Measurements from ENCODE around the gene SYNGAP1.
"Not testable (repeated sequence)": the region's sequence is repeated elsewhere in the genome, so short reads cannot be mapped to it uniquely, and the experiment has no call there.

The SYNGAP1 gene

GRCh38 chr6:33440649-33441309 is 20.9 kb downstream of the SYNGAP1 start:
- no peak for DNase-seq

GRCh38 chr6:33441457-33441856 is 21.6 kb downstream of the SYNGAP1 start:
- no peak for DNase-seq

- DNase-seq = no peak
Observed at GRCh38 chr6:33442283-33442682, 22.4 kb downstream of the SYNGAP1 start.

- DNase-seq = no peak
Observed at GRCh38 chr6:33443025-33443424, 23.2 kb downstream of the SYNGAP1 start.

DNA sequence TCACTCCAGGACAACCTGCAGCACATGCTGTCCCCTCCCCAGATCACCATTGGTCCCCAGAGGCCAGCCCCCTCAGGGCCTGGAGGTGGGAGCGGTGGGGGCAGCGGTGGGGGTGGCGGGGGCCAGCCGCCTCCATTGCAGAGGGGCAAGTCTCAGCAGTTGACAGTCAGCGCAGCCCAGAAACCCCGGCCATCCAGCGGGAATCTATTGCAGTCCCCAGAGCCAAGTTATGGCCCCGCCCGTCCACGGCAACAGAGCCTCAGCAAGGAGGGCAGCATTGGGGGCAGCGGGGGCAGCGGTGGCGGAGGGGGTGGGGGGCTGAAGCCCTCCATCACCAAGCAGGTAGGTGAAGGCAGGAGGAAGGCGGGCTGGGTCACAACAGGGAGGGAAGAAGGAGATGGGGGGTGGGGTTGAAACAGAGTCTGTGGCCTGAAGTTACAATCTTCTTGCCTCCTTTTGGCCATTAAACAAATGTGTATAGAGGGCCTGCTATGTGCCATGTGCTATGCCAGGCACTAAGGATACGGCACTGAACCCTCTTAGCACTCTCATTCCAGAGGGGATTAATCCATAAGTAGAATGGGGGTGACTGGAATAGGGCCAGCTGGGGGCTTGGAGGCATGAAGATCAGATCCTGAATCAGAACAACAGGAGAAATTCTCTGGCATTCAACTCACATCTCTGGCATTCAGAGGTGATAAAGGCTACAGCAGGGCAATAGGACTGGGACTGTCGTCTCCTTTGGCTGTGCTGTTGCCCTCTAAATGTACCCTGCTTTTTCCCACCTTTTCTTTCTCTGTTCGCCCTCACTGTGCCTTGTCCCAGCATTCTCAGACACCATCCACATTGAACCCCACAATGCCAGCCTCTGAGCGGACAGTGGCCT is 24.0 kb downstream of the SYNGAP1 start:
- DNase-seq = no peak

GRCh38 chr6:33445119-33445603 is 25.3 kb downstream of the SYNGAP1 start:
- DNase-seq = no peak

GRCh38 chr6:33446356-33446755 is 26.5 kb downstream of the SYNGAP1 start:
- no peak for DNase-seq

GRCh38 chr6:33450434-33450833 is 30.6 kb downstream of the SYNGAP1 start:
- no peak for DNase-seq

GRCh38 chr6:33451606-33452005 is 31.7 kb downstream of the SYNGAP1 start:
- DNase-seq = no peak

DNA sequence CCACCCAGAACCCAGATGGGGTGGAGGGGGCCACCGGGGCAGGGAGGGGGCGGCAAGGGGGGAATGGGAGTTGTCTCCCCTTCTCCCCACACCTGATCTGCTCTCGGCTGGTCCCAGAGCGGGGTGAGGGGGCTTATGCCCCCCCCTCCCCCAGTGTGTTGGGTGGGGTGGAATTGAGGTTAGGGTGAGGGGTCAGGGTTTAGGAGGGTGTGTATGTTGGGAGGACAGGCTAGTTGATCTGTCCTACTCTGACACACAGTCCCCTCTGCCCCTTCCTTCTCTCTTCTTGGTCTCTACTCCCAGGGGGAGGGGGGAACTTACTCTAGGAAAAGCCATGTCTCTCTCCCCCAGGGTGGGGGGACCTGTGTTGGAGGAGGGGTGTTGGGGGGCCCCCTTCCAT is 32.6 kb downstream of the SYNGAP1 start:
- no peak for DNase-seq

DNA sequence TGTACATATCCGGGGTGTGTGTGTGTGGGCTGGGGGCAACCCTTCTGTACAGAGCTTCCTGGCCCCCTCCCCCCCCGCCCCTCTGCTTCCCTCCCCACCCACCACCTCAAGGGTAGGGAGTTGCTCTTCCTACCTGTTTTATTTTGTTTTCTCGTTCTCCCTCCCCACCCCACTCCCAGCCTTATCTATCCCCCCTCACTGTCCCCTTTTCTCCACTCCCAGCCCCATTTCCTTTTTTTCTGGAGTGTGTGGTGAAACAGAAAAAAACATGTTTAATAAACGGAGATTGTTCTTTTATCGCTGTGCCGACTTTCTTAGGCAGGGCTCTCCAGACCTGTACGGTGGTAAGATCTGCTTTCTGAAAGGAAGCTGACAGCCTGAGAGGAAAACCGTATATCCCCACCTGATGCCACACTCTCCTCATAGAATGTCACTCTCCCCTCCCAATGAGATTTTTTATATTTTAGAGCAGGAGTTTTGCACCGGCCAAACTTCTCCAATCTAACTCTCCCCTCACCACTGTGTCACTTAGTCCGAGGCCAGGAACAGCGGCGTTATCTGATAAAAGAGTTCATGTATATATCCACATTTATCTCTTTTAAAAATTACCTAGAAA is 33.6 kb downstream of the SYNGAP1 start:
- no peak for DNase-seq

- DNase-seq = peak; percentile 76
Observed at GRCh38 chr6:33454009-33454946, 34.4 kb downstream of the SYNGAP1 start, which contains the start of gene ZBTB9. Gene ZBTB9, plus strand, starts transcription at chr6:33454576. Its CDS starts 525 bp downstream, at chr6:33455101.

- no peak for DNase-seq
Observed at GRCh38 chr6:33455051-33455450, 35.2 kb downstream of the SYNGAP1 start.

DNA sequence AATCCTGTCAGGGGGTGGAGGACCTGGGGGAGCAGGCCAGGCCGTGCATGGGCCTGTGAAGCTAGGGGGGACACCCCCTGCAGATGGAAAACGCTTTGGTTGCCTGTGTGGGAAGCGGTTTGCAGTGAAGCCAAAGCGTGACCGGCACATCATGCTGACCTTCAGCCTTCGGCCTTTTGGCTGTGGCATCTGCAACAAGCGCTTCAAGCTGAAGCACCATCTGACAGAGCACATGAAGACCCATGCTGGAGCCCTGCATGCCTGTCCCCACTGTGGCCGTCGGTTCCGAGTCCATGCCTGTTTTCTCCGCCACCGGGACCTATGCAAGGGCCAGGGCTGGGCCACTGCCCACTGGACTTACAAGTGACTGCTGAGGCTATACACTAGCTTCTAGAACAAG is 36.3 kb downstream of the SYNGAP1 start:
- DNase-seq = no peak

- DNase-seq = no peak
Observed at GRCh38 chr6:33458676-33459075, 38.8 kb downstream of the SYNGAP1 start.

DNA sequence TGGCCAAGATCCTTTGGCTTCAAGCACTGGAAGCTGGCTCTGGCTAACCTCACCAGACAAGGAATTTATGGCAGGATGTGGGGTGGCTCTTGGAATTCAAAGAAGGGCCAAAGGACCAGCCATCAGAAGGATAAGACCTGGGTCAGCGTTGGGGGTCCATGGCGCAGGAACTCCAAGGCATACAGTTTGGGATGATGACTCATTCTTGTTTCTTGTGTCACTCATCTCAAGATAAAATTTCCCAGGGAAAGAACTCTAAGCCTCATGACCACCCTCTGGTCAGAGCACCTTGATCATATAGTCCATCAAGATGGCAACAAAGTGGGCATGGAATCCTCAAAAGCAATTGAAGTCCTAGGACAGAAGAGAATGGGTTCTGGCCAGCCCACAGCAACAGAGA is 39.4 kb downstream of the SYNGAP1 start:
- DNase-seq = no peak

- DNase-seq = no peak
Observed at GRCh38 chr6:33466075-33466735, 46.3 kb downstream of the SYNGAP1 start.

- no peak for DNase-seq
Observed at GRCh38 chr6:33467091-33467490, 47.2 kb downstream of the SYNGAP1 start.

GRCh38 chr6:33469661-33470060 is 49.8 kb downstream of the SYNGAP1 start:
- no peak for DNase-seq

- no peak for DNase-seq
Observed at GRCh38 chr6:33477864-33478263, 58.0 kb downstream of the SYNGAP1 start.

- DNase-seq = no peak
Observed at GRCh38 chr6:33481192-33481591, 61.3 kb downstream of the SYNGAP1 start.

- not testable (repeated sequence) for DNase-seq
Observed at GRCh38 chr6:33482620-33483019, 62.8 kb downstream of the SYNGAP1 start.
